OCI-LY3 (cell line): ENCODE results near the gene CNNM1.

ENCODE experiments used
- CTCF ChIP-seq: fragments of 200-600, 300-600 bp; sonication (generic); IDR thresholded peaks from 2 replicates; pipeline ENCODE4 v1.5.1; 2014; ENCODE audit warnings: antibody characterized with exemption, low read length, low read depth
- EZH2phosphoT487 ChIP-seq: fragments of 200-600 bp; shearing (Covaris generic); IDR thresholded peaks from 2 replicates; pipeline ENCODE4 v1.6.1; 2018; ENCODE audit warnings: antibody characterized with exemption, mixed run types, low read depth

- no peak for TF ChIP-seq CTCF
- no peak for TF ChIP-seq EZH2phosphoT487
These were observed 65.7 kb downstream of the CNNM1 start for GRCh38 chr10:99394761-99395386.
